ENCODE results near the gene RHOT1.
A peak's percentile ranks its signal among the peaks of the same experiment; 100 is the strongest.
"Not testable (repeated sequence)": the region's sequence is repeated elsewhere in the genome, so short reads cannot be mapped to it uniquely, and the experiment has no call there.

Gene RHOT1

DNA sequence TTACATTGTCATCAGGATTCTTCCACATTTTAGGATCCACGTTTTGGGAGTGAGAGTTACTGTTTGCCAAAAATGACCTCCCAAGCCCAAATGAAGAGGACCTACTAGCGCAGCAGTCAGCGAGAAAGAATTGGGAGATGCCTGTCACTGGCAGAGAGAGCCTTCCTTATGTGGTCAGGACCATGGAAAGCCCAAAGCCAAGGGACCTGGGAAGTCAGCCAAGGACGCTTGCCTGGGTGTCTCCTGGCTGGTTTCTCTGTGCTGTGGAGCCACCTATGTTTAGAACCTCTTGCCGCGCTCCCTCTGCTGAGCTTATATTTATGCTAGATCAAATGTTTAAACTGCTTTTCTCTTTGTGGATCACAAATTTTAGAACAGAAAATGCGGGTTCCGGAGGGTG is 98.4 kb downstream of the RHOT1 start:
- DNase-seq, result no peak

GRCh38 chr17:32241640-32242039 is 99.3 kb downstream of the RHOT1 start:
- DNase-seq, result no peak

GRCh38 chr17:32249475-32249874 is 107.2 kb downstream of the RHOT1 start:
- DNase-seq, result no peak

- DNase-seq, result peak; percentile 65
These were observed 110.9 kb downstream of the RHOT1 start for GRCh38 chr17:32253117-32253611.

- DNase-seq, result no peak
These were observed 113.9 kb downstream of the RHOT1 start for GRCh38 chr17:32256012-32256700.

GRCh38 chr17:32256701-32257019 is 114.4 kb downstream of the RHOT1 start:
- no peak for DNase-seq

DNA sequence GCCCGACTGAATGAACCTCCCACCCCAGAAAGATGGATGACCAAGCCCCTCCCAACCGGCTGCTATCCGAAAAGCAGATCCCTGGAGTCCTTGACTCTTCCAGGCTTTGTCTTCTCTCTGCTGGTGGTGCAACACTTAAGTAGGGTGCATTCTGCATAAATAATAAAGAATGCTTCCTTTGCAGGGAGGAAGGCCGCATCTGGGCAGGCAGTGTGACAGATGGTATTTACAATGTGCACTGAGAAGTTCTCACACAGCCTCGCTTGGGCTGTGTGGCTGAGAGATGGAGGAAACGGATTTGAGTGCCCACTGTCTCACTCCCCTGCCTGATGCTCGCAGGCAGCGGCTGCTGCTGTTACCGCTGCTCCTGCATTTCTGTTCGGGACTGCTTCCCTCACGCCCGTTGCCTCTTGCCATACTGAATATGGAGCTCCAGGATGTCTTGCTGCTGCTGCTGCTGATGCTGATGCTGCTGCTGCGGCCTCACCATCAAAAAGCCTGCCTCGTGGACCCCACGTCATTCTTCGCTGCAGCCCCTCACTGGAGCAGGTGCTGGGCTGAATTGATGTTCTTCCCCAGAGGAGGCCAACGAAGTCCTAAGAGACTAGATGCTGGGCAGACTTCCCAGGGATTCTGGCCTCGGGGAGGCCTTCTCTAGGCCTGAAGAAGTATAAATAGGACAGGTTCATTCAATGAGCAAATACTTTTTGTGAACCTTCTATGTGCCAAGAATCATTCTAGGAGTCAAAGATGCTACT is 116.3 kb downstream of the RHOT1 start:
- no peak for DNase-seq

- no peak for DNase-seq
These were observed 117.3 kb downstream of the RHOT1 start for GRCh38 chr17:32259586-32259985.

DNA sequence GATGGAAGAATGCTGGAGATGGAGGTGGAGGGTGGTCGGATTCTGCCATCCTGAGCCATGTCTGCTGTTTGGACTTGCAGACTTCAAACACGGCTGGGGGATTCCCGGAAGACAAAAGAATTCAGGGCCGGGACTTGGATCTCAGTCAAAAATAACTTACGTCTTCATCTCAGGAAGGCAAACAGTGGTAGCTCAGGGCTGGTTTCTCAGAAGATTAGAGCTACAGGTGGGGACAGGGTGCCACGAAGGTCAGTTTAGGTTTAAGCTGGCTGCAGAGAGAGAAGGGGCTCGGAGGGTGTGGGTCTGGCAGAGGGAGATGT is 119.1 kb downstream of the RHOT1 start:
- no peak for DNase-seq

DNA sequence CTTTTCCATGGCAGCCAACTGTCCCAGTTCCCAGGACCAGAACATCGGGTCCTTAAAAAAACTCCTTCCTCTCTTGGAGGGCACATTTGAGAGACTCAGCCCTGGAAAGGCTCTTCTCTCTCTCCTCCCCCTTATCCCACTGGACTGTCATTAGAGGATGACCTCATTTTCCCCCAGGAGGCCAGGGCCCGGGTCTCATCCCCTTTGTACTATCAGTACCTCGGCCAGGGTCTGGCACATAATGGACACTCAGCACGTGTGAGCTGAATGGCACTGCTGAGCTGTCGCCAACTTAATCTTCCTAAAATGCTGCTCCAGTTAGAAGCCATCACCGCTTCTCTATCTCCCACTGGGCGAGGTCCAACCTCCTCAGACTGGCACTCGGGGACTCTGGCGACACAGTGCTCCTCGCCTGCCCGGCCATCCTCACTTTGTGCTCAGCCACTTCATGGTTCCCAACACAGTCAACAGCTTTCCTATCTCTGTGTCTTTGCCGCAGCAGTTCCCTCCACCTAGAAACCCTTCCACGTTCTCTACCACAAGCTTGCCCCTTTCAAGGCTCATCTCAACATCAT is 119.7 kb downstream of the RHOT1 start:
- no peak for DNase-seq

- not testable (repeated sequence) for DNase-seq
These were observed 121.2 kb downstream of the RHOT1 start for GRCh38 chr17:32263515-32263914.

GRCh38 chr17:32264140-32264799 is 122.0 kb downstream of the RHOT1 start:
- DNase-seq, result no peak

DNA sequence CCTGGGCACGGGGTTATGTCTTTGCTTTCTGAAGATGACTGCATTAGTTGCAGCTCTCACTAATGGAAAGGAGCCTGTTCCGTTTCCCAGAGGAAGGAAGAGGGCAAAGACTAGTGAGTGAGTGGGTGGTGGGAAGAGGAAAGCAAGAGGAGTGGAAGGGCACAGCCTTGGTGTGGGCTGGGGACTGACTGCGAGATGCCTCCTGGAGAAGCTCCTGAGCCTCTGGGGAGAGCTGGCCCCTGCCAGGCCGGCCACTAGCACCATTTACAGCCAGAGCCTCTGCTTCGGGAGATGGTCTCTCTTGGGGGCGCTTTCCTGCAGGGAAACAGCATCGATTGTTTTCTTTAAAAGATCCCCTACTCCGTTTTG is 122.5 kb downstream of the RHOT1 start:
- no peak for DNase-seq

GRCh38 chr17:32265192-32265923 is 123.1 kb downstream of the RHOT1 start, which contains the start of gene RHBDL3:
TSS of gene RHBDL3 (plus strand) at chr17:32265832. CDS start at chr17:32266190, 358 bp downstream.
- peak; percentile 28 for DNase-seq

GRCh38 chr17:32266051-32266388 is 123.7 kb downstream of the RHOT1 start:
- peak; percentile 16 for DNase-seq

- peak; percentile 23 for DNase-seq
These were observed 124.3 kb downstream of the RHOT1 start for GRCh38 chr17:32266389-32267301.

DNA sequence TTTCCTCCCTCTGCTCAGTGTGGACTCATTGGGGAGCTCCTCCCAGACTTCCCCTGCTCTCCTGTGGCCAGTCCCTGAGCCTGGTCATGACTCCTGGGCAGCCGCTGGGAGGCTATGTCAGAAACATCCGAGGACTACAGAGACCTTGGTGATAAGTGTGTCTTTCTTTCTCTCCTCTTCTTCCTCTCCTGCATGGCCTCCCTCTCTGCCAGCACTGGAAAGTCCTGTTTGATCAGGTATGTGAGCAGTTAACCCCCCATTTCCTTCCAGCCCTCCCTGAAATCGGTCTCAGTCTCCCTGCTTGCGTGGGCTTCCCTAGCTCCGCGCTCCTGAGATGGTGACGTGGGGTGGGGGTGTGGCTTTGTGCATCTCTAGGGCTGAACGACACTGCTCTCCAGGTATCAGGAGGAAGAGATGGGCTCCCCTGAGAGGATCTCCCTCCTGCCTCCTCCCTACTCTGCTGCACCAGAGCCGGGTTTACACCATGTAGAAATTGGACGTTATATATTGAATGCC is 125.4 kb downstream of the RHOT1 start:
- peak; percentile 27 for DNase-seq

- no peak for DNase-seq
These were observed 126.5 kb downstream of the RHOT1 start for GRCh38 chr17:32268734-32269288.

- DNase-seq, result no peak
These were observed 127.1 kb downstream of the RHOT1 start for GRCh38 chr17:32269377-32269776.

DNA sequence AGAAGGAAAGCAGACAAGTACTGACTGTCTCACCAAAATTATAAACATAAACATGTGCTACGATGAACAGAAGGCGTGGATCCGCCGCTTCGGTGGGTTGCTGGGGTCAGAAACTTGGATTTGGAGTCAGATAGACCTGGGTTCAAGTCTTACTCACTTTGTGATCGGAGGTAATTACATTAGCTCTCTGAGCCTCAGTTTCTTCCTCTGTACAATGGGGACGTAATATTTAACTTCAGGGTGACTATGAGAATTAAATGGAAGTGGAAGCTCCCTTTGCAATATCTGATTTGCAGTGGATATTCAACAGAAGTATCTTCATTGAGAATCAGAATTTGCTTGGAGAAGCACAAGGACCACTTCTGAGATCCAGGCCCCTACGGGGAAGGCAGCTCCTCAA is 129.5 kb downstream of the RHOT1 start:
- DNase-seq, result no peak

DNA sequence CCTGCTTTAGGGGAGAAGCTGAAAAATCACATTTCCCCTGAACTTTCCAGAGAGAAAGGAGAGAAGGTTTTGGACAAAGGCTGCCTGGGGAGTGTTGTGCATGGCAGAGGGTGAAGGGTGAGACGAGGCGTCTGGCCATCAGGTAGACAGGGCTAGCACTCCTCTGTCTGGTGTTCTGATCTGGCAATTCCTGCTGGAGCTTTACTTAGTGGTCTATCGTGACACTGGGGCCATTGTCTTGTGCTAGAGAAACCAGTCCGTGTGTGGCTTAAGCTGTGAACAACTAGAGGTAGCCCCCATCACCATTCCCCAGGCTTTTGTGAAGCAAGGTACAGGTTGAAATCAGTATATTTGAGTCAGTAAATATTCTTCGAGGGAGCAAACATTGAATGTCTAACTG is 131.8 kb downstream of the RHOT1 start:
- DNase-seq, result no peak

Measured in stimulated activated CD4-positive, alpha-beta T cell treated with anti-CD3 and anti-CD28 coated beads, Interleukin-4, amount 100 ng/mL, for 1 hour (primary cell).